Measurements from ENCODE around the gene CCDC13.
"Not testable (repeated sequence)": the region's sequence is repeated elsewhere in the genome, so short reads cannot be mapped to it uniquely, and the experiment has no call there.

CCDC13 gene, protein sequence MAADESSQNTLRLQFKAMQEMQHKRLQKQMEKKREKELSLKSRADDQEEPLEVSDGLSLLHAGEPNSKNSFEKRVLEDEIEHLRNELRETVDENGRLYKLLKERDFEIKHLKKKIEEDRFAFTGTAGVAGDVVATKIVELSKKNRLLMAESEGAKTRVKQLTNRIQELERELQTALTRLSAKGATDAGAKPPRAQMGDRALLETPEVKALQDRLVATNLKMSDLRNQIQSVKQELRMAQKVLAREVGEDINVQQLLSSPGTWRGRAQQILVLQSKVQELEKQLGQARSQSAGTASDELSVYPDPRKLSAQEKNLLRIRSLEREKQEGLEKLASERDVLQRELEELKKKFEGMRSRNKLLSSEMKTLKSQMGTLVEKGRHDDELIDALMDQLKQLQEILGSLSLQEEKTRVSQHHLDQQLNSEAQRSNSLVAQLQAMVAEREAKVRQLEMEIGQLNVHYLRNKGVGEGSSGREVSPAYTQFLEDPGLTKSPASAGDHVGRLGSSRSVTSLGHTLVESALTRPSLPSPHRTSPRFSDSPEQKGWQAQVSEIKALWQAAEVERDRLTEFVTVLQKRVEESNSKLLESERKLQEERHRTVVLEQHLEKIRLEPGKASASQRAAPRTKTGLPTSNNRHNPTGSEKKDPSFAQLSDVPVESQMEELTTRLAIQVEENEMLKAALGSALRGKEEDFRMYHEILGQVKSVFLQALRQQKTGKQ

DNA sequence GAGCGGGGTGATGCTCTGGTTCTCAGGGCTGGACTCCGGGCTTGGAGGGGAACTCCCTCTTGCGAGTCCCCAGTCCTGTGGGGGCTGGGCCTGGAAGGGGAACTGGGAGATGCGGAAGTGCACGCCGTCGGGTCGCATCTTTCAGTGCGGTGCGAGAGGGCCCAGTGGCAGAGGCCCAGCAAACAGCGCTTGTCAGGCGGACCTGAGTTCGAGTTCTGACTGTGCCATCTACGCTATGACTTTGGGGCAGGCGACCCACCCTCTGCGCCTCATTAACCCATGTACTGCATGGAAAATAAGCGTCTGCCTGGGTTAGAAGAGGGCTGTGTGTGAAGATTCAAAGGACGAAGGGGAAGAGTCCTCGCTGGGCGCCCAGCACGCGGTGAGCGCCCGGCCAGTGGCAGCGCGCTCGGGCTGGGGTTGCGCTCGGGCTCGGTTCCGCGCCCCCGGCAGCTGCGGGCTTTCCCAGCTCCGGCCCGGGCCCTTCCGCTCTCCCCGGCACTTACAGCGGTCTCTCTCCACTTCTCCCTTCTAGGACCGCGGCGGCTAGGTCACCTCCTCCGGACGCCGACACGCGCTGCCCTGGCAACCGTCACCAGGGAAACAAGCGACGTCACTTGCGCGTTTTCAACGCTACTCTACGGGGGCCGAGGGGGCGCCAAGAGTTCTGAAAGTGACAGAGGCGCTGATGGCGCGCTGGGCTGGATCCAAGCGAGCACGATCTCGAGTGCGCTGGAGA, at the start of gene CCDC13:
CCDC13 (minus strand) TSS at position 584 of the 739 bp plus-strand sequence. CDS start 14,908 bp downstream, outside the sequence.
- DNase-seq (ENCODE audit: low read depth in 2 of 2, low spot score in 1 of 2), result peak; percentile 82

DNA sequence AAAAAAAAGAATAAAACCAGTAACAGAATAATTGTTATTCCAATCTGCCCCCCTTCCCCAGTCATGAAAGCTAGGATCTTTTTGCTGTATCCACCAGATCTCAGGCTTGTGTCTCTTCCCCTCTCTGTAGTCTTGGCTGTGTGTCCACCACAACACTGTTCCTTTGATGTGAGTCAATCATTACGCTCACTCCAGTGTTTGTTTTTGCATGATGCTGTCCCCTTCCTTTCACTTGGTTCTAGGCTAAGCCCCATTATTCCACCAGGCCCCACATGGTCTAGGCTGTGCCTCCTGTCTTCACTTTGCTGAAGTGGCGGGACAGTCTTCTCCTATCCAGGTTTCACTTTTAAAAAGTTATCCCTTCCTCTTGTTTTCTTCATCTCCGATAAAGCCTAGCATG, 49.8 kb upstream of the CCDC13 start:
- no peak for DNase-seq (ENCODE audit: low read depth in 2 of 2, low spot score in 1 of 2)

DNA sequence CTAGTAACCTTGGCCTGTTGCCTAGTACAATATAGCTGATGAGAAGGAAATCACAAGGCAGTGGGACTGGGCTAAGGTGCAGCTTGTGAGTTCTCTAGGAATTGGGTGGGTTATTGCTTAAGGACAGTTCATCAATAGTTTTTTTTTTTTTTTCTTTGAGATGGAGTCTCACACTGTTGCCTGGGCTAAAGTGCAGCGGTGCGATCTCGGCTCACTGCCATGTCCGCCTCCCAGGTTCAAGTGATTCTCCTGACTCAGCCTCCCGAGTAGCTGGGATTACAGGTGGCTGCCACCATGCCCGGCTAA, 47.6 kb upstream of the CCDC13 start:
- DNase-seq (ENCODE audit: low read depth in 2 of 2, low spot score in 1 of 2), result no peak

DNA sequence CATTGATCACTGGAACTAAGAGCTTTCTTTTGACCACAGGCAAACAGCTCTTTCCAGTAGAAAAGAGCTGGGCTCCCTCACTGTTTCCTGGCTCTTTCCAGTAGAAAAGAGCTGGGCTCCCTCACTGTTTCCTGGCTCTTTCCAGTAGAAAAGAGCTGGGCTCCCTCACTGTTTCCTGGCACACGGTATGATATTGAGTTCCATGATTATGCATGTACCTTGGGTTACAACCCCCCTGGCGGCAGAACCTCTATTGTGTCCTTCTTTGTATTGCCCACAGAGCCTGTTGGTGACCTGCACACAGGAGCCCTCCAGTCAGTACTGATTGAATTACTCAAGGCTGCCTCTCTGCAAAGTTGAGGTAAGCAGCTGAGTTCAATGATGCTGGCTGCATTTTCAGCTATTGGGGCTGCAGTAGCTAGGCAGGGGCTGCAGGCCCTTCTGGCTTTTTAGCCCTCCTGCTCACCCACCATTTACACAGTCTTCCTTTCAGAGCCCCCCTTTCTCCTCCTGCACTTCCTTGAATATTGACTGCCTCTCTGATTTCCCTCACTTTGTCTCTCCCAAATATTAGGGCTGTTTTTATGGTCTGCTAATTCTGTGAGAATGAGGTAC, 46.4 kb upstream of the CCDC13 start:
- DNase-seq (ENCODE audit: low read depth in 2 of 2, low spot score in 1 of 2), result no peak

DNA sequence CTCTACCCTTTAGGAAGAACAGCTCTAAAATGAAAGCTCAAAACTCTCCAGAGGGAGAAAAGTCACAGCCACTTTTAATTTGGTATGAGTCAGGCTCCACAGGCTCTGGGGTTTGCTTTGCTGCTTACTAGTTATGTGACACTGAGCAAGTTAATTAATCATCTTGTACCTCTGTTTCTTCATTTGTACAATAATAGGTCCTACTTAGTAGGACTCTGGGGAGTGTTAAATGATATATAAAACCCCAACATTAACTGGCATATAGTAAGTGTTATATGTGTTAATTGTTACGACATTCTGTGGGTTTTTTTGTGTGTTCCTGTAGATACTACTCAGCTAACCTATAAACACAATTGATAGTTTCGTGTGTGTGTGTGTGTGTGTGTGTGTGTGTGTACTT, 42.8 kb upstream of the CCDC13 start:
- DNase-seq (ENCODE audit: low read depth in 2 of 2, low spot score in 1 of 2), result no peak

DNA sequence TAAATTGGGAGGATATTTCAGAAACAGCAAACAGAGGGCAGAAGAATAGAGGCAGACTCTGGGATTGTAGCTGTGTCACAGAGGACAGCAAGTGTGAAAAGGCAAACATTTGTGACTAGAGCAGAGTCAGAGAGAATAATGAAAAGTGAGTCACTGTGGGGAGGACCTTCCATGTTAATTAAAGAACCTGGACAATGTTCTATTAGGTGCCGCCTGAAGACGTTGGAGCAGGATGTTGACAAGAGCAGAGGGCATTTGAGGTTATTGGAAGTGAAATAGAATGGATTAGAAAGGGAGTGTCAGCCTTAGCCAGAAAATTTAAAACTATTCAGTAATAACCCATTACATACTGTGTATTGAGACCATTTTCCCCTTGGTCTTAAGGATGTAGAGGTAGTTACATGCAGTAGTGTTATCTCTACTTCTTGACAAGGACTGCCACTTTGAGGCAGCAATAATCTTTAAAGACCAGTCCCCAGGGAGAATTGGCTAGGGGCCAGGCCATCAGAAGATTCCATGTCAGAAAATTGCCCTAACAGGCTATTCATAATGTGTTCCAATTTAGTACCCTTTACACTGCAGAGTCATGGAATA, 42.0 kb upstream of the CCDC13 start:
- no peak for DNase-seq (ENCODE audit: low read depth in 2 of 2, low spot score in 1 of 2)

DNA sequence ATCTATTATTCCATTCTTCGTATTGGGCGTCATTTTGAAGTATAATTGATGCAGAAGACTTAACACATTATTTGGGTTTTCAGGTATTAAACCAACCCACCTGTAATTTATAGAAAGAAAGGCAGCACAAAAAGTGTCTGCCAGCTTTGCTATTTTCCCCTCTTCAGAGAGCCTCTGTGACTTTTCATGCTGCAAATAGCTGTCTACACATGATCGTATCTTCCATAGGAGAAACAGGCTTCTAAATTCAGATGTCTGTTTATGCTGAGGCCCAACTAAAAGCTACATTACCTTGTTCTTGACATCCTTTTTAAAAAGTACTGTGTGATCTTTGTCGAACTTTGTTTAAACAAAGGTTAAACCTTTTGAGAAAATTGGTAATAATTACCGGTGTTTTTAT, 41.2 kb upstream of the CCDC13 start:
- no peak for DNase-seq (ENCODE audit: low read depth in 2 of 2, low spot score in 1 of 2)

DNA sequence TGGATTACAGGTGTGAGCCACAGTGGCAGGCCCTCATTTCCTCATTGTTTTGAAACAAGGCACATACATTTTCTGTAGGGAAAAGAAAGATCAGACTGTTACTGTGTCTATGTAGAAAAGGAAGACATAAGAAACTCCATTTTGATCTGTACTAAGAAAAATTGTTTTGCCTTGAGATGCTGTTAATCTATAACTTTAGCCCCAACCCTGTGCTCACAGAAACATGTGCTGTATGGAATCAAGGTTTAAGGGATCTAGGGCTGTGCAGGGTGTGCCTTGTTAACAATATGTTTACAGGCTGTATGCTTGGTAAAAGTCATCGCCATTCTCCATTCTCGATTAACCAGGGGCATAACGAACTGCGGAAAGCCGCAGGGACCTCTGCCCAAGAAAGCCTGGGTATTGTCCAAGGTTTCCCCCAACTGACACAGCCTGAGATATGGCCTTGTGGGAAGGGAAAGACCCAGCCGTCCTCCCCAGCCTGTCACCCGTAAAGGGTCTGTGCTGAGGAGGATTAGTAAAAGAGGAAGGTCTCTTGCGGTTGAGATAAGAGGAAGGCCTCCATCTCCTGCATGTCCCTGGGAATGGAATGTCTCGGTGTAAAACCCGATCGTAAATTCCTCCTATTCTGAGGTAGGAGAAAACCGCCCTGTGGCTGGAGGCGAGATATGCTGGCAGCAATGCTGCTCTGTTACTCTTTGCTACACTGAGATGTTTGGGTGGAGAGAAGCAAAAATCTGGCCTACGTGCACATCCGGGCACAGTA, 38.2 kb upstream of the CCDC13 start:
- not testable (repeated sequence) for DNase-seq (ENCODE audit: low read depth in 2 of 2, low spot score in 1 of 2)

DNA sequence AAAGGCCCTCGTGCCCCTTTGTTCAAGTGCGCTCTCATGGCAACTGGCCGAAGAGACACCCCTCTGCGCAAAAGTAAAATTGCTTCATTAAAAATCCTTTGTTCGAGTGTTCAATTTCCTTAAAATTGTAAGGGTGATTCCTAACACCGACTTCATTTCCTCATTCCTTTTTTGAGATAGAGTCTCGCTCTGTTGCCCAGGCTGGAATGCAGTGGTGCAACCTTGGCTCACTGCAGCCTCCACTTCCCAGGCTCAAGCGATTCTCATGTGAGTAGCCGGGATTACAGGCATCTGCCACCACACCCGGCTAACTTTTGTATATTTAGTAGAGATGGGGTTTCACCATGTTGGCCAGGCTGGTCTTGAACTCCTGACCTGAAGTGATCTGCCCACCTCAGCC, 37.7 kb upstream of the CCDC13 start:
- DNase-seq (ENCODE audit: low read depth in 2 of 2, low spot score in 1 of 2), result not testable (repeated sequence)

DNA sequence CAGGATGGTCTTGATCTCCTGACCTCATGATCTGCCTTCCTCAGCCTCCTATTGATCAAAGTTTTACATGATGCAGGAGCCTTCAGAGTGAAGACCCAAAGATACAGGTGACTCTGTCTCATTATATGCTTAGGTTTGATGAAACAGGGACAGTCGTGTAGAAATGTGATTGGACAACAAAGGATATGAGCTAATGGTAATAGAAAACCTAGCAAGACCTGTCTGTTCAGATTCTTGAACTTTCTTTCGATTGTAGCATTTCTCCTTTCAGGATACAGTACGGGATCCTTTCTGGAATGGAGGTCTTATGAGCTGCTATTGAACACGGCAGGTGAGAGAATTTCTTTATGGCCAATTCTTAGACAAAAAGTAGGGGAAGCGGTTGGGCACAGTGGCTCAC, 36.1 kb upstream of the CCDC13 start, which contains the start of gene ACKR2:
ACKR2 (plus strand) TSS at position 244 of the 400 bp plus-strand sequence. CDS start 55,058 bp downstream, outside the sequence.
- no peak for DNase-seq (ENCODE audit: low read depth in 2 of 2, low spot score in 1 of 2)

DNA sequence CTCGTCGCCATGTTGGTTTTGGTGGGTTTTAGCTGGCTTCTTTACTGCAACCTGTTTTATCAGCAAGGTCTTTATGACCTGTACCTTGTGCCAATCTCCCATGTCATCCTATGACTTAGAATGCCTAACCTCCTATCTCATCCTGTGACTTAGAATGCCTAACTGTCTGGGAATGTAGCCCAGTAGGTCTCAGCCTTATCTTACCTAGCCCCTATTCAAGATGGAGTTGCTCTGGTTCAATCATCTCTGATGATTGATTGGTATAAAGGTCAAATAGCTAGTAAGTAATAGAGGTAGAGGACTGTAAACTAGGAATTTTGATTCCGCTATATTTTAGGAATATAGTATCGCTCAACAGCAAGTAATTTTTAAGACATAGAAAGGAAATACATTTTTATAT, 34.9 kb upstream of the CCDC13 start:
- no peak for DNase-seq (ENCODE audit: low read depth in 2 of 2, low spot score in 1 of 2)

DNA sequence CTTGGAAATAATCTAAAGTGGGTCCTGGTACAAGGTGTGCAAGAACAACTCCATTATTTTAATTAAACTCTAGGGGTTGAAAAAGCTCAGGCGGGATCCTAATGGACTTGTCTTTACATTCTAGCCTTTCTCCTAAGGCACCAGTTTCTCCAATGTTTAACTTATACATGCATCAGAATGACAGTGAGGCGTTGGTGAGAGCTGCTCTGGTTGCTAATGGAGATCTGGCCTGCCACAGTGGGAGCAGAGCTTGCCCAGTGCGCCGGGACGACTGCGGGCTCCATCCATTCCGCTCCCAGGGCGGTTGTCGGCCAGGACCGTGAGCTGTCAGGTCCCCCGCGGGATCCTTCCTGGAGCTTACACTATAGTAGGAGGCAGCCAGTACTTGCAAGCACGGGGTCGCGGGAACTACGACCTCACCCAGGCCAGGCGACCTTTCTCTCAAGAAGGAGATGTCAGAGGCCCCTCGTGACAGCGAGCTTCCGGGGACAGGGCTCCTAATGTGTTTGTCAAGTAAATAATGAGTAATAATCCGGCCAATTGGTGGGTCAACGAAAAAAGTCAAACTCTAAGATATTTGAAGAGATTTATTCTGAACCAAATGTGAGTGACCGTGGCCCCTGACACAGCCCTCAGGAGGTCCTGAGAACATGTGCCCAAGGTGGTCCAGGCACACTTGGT, 32.2 kb upstream of the CCDC13 start:
- DNase-seq (ENCODE audit: low read depth in 2 of 2, low spot score in 1 of 2), result no peak

DNA sequence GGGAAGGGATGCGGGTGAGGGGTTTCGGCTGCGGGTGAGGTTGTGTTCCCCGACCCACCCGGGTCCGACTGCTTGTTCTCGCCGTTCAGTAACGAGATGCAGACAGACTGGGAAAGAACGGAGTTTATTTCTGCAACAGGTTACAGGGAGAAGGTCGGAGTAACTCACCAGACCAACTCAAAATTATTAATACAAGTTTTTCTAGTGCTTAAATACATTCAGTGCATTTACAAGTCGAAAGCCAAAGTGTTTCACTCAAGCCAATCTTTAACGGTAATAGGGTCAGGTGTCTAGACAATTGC, 31.7 kb upstream of the CCDC13 start:
- no peak for DNase-seq (ENCODE audit: low read depth in 2 of 2, low spot score in 1 of 2)

DNA sequence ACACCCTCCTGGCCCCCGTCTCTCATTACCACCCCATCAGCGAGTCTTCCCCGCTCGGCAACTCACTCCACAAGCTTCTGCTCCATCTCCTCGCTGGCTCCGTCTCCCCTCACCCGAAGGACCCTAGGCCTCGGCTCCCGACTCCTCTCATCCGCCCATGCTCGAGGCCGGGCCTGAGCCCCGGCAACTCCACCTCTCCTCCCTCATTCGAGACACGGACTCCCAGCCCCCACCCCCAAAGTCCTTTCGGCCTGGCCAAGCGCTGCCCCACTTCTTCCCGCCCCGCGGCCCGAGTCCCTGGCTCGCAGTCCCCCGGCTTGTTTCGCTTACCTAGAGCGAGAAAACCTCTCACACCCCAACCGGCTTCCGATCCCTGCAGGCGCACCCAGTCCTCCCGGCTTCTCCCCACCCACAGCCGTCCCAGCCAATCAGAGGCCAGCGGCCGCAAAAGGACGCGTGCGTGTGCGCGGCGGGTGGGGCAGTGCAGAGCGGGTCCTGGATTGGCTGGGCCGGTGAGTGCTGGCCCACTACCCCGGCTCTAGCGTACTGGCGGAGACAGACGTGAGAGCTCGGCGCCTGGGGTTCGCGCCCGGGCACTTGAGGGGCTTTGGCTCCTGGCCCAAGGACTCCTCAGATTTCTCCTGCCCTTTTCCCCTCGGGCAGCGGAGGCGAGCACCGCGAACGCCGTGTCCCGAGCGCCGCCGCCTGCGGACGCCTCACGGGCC, 31.2 kb upstream of the CCDC13 start, which contains the start of gene HIGD1A:
HIGD1A (minus strand) TSS at position 385 of the 725 bp plus-strand sequence. CDS start 10,237 bp downstream, outside the sequence.
- DNase-seq (ENCODE audit: low read depth in 2 of 2, low spot score in 1 of 2), result peak; percentile 78 to 84

DNA sequence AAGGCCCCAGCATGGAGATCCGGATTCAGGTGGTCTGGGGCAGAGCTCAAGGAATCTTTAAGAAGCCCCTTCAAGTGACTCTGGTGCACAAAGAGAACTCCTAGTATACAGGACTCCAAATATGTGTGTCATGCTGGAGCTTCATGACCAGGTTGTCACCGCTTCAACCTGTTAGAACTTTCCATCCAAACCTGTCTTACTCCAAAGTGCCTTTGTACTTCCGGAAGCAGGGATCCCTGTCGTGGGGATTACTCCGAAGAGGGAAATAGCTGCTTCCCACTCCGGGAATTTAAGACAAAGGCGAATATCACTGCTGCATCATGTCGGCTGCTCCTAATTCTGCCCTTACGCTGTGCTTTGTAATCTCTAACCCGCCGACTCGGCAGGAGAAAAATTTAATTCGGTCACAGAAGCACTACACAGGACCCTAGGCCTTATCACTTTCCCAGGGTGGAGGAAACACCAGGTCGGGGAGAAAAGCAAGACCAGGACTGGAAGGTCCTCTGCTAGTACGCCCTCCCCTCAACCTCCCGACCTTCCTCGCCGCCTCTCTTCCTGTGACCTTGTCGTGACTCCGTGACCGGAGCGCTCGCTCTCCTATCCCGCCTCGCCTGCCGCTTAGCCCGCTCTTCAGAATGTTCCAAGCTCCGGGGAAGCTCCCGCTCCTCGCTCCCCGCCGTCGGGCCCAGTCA, 30.5 kb upstream of the CCDC13 start:
- DNase-seq (ENCODE audit: low read depth in 2 of 2, low spot score in 1 of 2), result no peak

DNA sequence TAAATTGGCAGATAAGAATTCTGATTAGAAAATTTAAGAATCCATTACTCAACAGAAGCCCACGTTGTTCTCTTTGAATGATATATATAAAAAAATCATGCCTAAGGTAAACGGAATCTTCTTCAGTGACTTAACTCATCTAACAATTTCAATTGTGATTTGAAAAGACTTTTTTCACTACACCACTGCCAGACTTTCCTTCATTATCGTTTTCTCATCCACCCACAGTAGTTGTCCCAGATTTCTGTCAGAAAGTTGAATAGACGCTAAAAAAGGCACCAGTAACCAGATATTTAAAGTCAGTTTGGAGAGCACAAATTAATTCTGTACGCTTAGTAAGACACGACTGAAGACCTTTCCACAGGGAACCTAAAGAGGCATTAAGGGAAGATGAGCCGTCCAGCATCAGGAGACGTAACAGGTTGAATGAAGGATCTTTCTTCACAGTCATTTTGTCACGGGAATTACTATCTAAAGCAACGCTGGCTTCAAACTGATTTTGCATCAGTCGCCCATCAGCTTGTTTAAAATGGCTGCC, 29.9 kb upstream of the CCDC13 start:
- no peak for DNase-seq (ENCODE audit: low read depth in 2 of 2, low spot score in 1 of 2)

DNA sequence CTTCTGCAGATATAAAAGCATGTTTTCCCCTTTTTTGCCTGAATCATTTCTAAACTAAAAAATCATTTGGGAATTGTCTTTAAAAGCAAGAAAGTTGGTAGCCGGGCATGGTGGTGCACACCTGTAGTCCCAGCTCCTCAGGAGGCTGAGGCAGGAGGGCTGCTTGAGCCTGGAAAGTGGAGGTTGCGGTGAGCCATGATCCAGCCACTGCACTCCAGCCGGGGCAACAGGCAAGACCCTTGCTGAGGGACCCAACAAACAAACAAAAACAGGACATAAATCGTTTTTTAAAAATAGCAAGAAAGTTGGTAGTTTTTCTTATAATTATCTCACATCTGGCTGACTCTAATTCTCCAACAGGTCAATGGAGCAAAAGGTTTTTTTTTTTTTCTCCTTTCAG, 28.7 kb upstream of the CCDC13 start:
- no peak for DNase-seq (ENCODE audit: low read depth in 2 of 2, low spot score in 1 of 2)

DNA sequence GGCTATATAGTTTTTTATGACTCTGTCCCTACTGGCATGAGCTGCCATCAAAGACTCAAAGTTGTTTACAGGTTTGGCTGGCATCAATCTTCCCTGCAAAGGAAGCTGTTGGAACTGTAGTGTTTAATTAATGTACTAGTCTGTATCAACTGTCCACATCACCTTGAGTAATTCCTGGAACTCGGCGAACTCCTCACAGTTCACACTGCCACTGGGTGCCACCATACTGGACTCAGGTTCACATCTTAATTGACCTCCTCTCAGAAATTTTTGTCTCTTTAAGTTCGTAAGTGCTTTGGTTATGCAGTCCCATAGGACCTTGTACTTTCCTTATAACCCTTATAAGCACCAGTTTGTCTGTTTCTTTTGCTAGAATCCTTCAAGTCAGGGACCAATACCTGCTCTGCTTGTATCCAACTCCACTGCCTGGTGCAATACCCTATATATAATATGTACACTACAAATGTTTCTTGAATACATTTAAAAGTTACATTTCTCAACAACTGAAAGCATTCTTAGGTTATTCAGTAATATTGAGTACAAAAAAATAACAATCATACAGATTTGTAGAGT, 28.1 kb upstream of the CCDC13 start:
- no peak for DNase-seq (ENCODE audit: low read depth in 2 of 2, low spot score in 1 of 2)

All from stimulated activated CD8-positive, alpha-beta memory T cell treated with anti-CD3 and anti-CD28 coated beads, Interleukin-4, amount 100 ng/mL, for 1 hour (primary cell).